Esophagus squamous epithelium (tissue), 4 donors: ENCODE data around the gene SCMH1.

Experiments
- CTCF ChIP-seq, 6 experiments: fragments of 450-650 bp in 4 of 6; fragments of 200-600 bp in 2 of 6; sonication (generic) in 2 of 6; IDR thresholded peaks; one replicate each; pipeline ENCODE4 v1.5.1; 2016 to 2019; ENCODE audit warnings: antibody characterized with exemption in 6 of 6, mild to moderate bottlenecking in 4 of 6, moderate library complexity in 4 of 6
- POLR2A ChIP-seq, 4 donors: fragments of 450-650 bp; IDR thresholded peaks; one replicate each; pipeline ENCODE4 v1.6.1; 2017; ENCODE audit warnings: antibody characterized with exemption in 4 of 4, mild to moderate bottlenecking in 4 of 4, moderate library complexity in 3 of 4

GRCh38 chr1:41153750-41154274, 88.3 kb downstream of the SCMH1 start:
- no peak for TF ChIP-seq CTCF (IDR thresholded peaks at IDR 0.05)
- no peak for TF ChIP-seq POLR2A (IDR thresholded peaks at IDR 0.05)
